ENCODE results near the gene MMD.
"Not testable (repeated sequence)": the region's sequence is repeated elsewhere in the genome, so short reads cannot be mapped to it uniquely, and the experiment has no call there.

MMD gene

DNA sequence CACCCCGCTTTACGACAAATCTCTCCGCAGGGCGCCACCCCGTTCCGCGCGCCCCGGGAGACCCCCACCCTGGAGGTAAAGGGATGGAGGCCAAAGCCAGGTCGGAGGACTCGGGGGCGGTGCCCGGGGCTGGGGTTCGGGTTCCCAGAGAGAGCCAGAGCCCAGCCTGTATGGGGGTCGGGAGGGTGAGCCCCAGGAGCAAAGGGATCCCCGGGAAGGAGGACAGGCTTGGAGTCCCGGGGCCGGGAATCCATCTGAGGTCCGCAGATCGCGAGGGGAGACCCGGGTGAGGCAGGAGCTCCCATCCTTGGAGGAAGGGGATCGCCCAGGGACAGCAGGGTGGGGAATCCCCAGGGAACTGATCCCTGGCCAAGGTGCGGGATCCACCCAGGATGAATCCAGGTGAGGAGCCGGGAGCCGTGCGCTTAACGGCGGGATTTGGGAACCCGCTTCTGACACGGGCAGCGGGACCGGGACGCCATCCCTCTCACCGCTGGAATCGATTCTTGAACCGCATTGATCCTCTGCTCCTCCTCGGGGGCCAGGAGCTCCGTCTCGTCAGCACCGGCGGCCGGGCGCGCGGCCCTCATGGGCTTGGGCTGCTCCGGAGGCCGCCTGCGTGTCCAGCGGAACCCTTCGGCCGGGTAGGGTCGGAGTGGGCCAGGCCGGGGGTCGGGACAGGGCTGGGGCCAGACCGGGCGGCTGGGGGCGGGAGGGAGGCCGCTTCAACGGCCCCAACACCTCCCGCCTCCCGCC, at the start of gene MMD:
Gene MMD (minus strand): TSS at position 657 of the 756 bp plus-strand sequence. CDS start 140 bp downstream, at position 517.
- TF ChIP-seq POLR2A (IDR thresholded peaks at IDR 0.05; ENCODE audit: low read depth, low read length): no peak
- DNase-seq (ENCODE audit: insufficient read length, low spot score) (peak; percentile 60), FAIRE-seq (no peak)

DNA sequence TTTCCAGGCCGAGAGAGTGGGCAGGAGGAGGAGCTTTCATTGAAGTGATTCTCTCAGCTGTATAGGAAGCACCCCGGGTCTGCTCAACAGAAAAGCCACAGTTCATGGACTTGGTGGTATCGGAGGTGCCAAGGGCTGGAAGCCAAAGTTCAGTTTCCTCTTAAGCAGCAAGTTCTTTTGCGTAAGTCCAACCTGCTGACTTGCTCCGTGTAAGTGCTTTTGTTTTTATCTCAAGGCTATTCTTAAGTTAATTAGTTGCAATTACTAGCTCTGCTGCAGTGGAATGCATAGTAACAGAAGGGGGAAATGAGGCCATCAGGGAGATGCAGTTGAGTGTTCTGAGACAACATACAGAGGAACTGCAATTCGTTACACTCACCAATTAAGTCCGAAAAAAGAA, 45.0 kb upstream of the MMD start:
- TF ChIP-seq POLR2A (IDR thresholded peaks at IDR 0.05; ENCODE audit: low read depth, low read length): no peak

GRCh38 chr17:55465771-55466170, 44.1 kb upstream of the MMD start:
- not testable (repeated sequence) for FAIRE-seq; DNase-seq (ENCODE audit: insufficient read length, low spot score)

More for the DNA sequence above, 45.0 kb upstream of the MMD start:
- DNase-seq (ENCODE audit: insufficient read length, low spot score) (no peak), FAIRE-seq (no peak)

DNA sequence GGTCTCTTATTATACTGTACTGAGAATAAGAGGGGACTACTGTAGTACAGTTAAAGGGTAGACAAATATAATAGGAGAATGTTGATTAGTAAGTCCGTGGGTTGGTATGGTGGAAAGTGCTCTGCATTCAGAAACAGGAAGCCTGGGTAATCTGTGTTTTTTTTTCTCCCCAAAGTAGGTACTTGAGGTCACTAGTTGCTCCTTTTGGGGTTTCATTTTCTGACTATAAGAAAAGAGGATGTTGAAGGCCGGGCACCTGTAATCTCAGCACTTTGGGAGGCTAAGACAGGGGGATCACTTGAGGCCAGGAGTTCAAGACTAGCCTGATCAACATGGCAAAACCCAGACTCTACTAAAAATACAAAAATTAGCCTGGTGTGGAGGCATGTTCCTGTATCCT, 42.0 kb upstream of the MMD start:
- FAIRE-seq (no peak), DNase-seq (ENCODE audit: insufficient read length, low spot score) (no peak)
- no peak for TF ChIP-seq POLR2A (IDR thresholded peaks at IDR 0.05; ENCODE audit: low read depth, low read length)

GRCh38 chr17:55462711-55463110, 41.1 kb upstream of the MMD start:
- no peak for DNase-seq (ENCODE audit: insufficient read length, low spot score)
- FAIRE-seq: no peak
- no peak for TF ChIP-seq POLR2A (IDR thresholded peaks at IDR 0.05; ENCODE audit: low read depth, low read length)

DNA sequence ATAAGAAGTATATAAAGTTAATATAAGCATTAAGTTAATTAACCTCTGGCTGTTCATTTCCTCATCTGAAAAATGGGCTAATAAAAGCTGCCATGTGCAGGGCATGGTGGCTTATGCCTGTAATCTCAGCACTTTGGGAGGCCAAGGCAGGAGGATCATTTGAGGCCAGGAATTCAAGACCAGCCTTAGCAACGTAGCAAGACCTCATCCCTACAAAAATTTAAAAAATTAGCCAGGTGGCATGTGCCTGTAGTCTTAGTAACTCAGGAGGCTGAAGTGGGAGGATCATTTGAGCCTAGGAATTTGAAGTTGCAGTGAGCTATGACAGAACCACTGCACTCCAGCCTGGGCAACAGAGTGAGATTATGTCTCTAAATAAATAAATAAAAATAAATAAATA, 40.6 kb upstream of the MMD start:
- FAIRE-seq (no peak), DNase-seq (ENCODE audit: insufficient read length, low spot score) (no peak)
- TF ChIP-seq POLR2A (IDR thresholded peaks at IDR 0.05; ENCODE audit: low read depth, low read length): no peak

DNA sequence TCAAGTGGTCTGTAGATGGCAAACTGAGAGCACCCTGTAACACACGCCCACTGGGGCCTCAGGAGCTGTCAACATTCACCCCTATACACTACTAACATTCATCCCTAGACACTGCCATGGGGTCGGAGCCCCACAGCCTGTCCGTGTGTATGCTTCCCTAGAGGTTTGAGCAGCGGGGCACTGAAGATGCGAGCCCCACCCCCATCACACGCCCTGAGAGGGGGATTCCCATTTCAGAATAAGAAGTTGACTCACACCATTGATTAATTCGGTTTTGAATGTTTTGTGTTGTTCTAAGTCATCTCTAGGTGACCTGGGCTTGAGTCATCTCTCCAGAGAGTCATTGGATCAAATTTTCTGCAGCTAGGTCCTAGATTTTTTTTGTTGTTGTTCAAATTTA, 37.3 kb upstream of the MMD start:
- DNase-seq (ENCODE audit: insufficient read length, low spot score) (peak; percentile 47), FAIRE-seq (peak; percentile 94)
- TF ChIP-seq POLR2A (IDR thresholded peaks at IDR 0.05; ENCODE audit: low read depth, low read length): no peak

DNA sequence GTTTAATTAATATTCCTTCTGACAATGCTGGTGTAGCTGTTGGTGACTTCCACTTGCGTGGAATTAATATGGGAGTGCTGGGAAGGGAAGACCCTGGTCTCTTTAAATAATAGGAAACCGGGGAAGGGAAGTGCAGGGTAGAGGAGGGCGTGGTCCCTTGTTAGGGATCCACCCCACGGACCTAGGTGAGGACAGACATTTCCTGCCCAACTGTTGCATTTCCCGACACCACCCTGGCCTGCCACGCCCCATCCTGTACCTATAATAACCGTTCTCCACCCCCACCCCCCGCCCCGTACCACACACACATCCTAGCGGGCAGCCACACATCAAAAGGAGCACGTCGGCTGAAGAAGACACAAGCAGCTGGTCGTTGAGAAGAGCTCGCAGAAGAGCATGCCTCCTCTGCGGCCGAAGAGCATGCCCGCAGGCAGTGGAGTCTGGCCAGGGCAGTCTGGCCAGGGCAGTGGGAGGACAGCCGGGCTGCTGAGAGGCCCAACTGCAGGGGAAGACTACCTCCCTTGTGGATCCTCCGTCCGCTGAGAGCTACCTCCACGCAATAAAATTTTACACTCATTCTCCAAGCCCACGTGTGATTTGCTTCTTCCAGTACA, 36.8 kb upstream of the MMD start:
- no peak for FAIRE-seq
- no peak for TF ChIP-seq POLR2A (IDR thresholded peaks at IDR 0.05; ENCODE audit: low read depth, low read length)
- DNase-seq (ENCODE audit: insufficient read length, low spot score): no peak

GRCh38 chr17:55456307-55457240, 34.9 kb upstream of the MMD start:
- no peak for TF ChIP-seq POLR2A (IDR thresholded peaks at IDR 0.05; ENCODE audit: low read depth, low read length)
- FAIRE-seq (no peak), DNase-seq (ENCODE audit: insufficient read length, low spot score) (no peak)

- no peak for TF ChIP-seq POLR2A (IDR thresholded peaks at IDR 0.05; ENCODE audit: low read depth, low read length)
- no peak for FAIRE-seq
- DNase-seq (ENCODE audit: insufficient read length, low spot score): no peak
Measured at GRCh38 chr17:55454906-55455474, 33.4 kb upstream of the MMD start.

GRCh38 chr17:55453839-55454557, 32.4 kb upstream of the MMD start:
- DNase-seq (ENCODE audit: insufficient read length, low spot score) (no peak), FAIRE-seq (no peak)
- TF ChIP-seq POLR2A (IDR thresholded peaks at IDR 0.05; ENCODE audit: low read depth, low read length): no peak

DNA sequence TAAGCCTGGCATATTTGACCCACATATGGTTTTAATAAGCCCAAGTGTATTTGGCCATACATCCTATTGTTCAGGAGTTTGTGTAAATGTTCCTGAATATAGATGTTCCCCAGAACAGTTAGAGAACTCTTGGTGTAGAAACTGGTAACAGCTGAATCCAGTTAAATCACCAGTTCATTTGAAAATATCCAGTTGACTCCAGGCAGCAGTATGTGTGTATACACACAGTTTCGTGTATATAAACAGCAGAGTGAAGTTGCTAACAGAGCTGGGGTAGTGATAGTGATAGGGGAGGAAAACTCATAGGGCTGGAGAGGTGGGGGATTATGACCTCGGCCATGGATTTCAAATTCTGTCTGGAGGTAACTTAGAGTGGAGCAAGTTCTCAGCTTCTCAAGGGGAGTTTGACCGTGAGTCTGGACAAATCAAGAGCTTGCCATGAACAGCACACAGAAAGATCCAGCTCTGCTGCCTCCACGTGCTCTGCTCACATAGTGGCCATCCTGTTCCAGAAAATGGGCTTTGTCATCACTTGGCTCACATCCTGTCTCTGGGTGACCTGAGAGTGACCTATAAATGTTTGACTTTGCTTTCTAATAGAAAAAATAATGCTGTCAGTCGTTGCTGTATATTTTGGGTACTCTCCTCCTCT, 30.6 kb upstream of the MMD start:
- FAIRE-seq (peak; percentile 80), DNase-seq (ENCODE audit: insufficient read length, low spot score) (no peak)
- TF ChIP-seq POLR2A (IDR thresholded peaks at IDR 0.05; ENCODE audit: low read depth, low read length): no peak

DNA sequence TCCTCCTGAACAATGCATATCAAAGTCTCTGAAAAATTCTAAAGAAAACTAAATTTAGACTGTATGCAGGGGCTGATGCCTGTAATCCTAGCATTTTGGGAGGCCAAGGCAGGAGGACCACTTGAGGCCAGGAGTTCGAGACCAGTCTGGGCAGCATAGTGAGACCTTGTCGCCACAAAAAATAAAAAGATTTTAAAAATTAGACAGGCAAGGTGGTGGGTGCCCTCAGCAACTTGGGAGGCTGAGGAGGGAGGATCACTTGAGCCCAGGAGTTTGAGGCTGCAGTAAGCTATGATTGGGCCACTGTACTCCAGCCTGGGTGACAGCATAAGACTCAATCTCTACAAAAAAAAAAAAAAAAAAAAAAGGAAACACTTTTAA, 30.1 kb upstream of the MMD start:
- DNase-seq (ENCODE audit: insufficient read length, low spot score) (no peak), FAIRE-seq (no peak)
- no peak for TF ChIP-seq POLR2A (IDR thresholded peaks at IDR 0.05; ENCODE audit: low read depth, low read length)
